GM12878 (cell line): ENCODE data around the gene SLC25A3. TPM values are rescaled to one million over a fixed set of nuclear protein-coding genes. Genes with fewer than 3 reads are reported as not detected.
A peak's percentile ranks its signal among the peaks of the same experiment; 100 is the strongest.

ENCODE experiments used
- ATF7 ChIP-seq: fragments of 450-650 bp; IDR thresholded peaks from 2 replicates; pipeline ENCODE4 v1.6.1; 2016; ENCODE audit warnings: low read depth, mild to moderate bottlenecking
- BCLAF1 ChIP-seq: fragments of 450-650 bp; IDR thresholded peaks from 2 replicates; pipeline ENCODE4 v1.6.1; 2017; ENCODE audit warnings: antibody characterized with exemption, mild to moderate bottlenecking, moderate library complexity
- BHLHE40 ChIP-seq, 2 experiments: fragments of 450-650 bp in 1 of 2; IDR thresholded peaks; 2 replicates each; pipeline ENCODE4 v1.6.1; 2011 to 2017; ENCODE audit warnings: low read depth in 2 of 2, borderline replicate concordance in 1 of 2, improper control_type of control experiment in 1 of 2, low read length in 1 of 2, mild to moderate bottlenecking in 1 of 2
- CHD2 ChIP-seq: IDR thresholded peaks from 2 replicates; pipeline ENCODE4 v1.6.1; 2011; ENCODE audit warnings: low read depth, low read length, improper control_type of control experiment, borderline replicate concordance
- CREM ChIP-seq: IDR thresholded peaks from 2 replicates; pipeline ENCODE4 v1.6.1; 2014; ENCODE audit warnings: antibody characterized with exemption, low read depth
- FOS ChIP-seq: IDR thresholded peaks from 3 replicates; pipeline ENCODE4 v1.6.1; 2011; ENCODE audit warnings: borderline replicate concordance; ENCODE audit not compliant: insufficient read length; ENCODE audit errors: extremely low read depth
- IKZF2 ChIP-seq, 2 experiments: fragments of 450-650 bp; IDR thresholded peaks; 2 replicates each; pipeline ENCODE4 v1.6.1; 2017; ENCODE audit warnings: mild to moderate bottlenecking in 2 of 2, moderate library complexity in 2 of 2
- LARP7 ChIP-seq: fragments of 450-650 bp; IDR thresholded peaks from 2 replicates; pipeline ENCODE4 v1.6.1; 2017; ENCODE audit warnings: mild to moderate bottlenecking
- MXI1 ChIP-seq: fragments of 150-350 bp; IDR thresholded peaks from 2 replicates; pipeline ENCODE4 v1.6.1; 2011; ENCODE audit warnings: low read depth, mild to moderate bottlenecking, inconsistent platforms, low read length, improper control_type of control experiment
- MYC ChIP-seq: IDR thresholded peaks from 2 replicates; pipeline ENCODE4 v1.6.1; 2011; ENCODE audit warnings: mild to moderate bottlenecking, low read length, moderate library complexity, inconsistent platforms; ENCODE audit not compliant: insufficient read depth, insufficient replicate concordance, insufficient read length, severe bottlenecking
- POLR2AphosphoS2 ChIP-seq: IDR thresholded peaks from 2 replicates; pipeline ENCODE4 v1.6.1; 2011; ENCODE audit warnings: low read depth, mild to moderate bottlenecking, low read length, improper control_type of control experiment, moderate library complexity
- POU2F2 ChIP-seq: IDR thresholded peaks from 3 replicates; pipeline ENCODE4 v1.6.1; 2011; ENCODE audit warnings: low read depth, mild to moderate bottlenecking, low read length, borderline replicate concordance
- RUNX3 ChIP-seq: IDR thresholded peaks from 2 replicates; pipeline ENCODE4 v1.6.1; 2012; ENCODE audit warnings: low read length, inconsistent platforms
- SIN3A ChIP-seq: IDR thresholded peaks from 2 replicates; pipeline ENCODE4 v1.6.1; 2012; ENCODE audit warnings: low read depth, low read length, improper control_type of control experiment
- SMARCA5 ChIP-seq: fragments of 450-650 bp; IDR thresholded peaks from 2 replicates; pipeline ENCODE4 v1.6.1; 2017; ENCODE audit warnings: mild to moderate bottlenecking
- SUPT20H ChIP-seq: IDR thresholded peaks from 2 replicates; pipeline ENCODE4 v1.6.1; 2011; ENCODE audit warnings: low read depth, mild to moderate bottlenecking, low read length, moderate library complexity, borderline replicate concordance; ENCODE audit not compliant: control insufficient read depth
- ZBTB11 ChIP-seq: fragments of 450-650 bp; formaldehyde crosslinking; IDR thresholded peaks from 2 replicates; pipeline ENCODE4 v1.5.0; 2022; ENCODE audit warnings: mild to moderate bottlenecking, missing genetic modification characterization
- ZNF207 ChIP-seq: fragments of 450-650 bp; IDR thresholded peaks from 2 replicates; pipeline ENCODE4 v1.6.1; 2014; ENCODE audit warnings: antibody characterized with exemption, mild to moderate bottlenecking, borderline replicate concordance
- polyA plus RNA-seq, 11 experiments: library from polyadenylated mRNA; depleted of rRNA in 4 of 11; unstranded in 6 of 11; stranded (reverse) in 5 of 11; fragments of >200 nt; fragmentation: Nextera tagmentation in 4 of 11; fragmentation: Illumina TruSeq in 1 of 11; extraction: Ambion mirVana in 4 of 11; extraction: Trizol in 1 of 11; gene quantifications; 1 replicate in 1 of 11; 2 replicates in 10 of 11; pipeline versions ENCODE4 v1.2.1 to v1.2.3, GENCODE V29; 2011 to 2016; ENCODE audit warnings: inconsistent platforms in 2 of 11, missing spikeins in 2 of 11, low read depth in 1 of 11
- total RNA-seq, 4 experiments: library from RNA; depleted of rRNA in 3 of 4; stranded (reverse); fragments of >200 nt in 3 of 4; fragmentation: Illumina TruSeq in 1 of 4; extraction: Trizol in 1 of 4; gene quantifications; 2 replicates each; pipeline versions ENCODE4 v1.2.1 to v1.2.3, GENCODE V29; 2013 to 2021
- TF ChIP-seq, protein P1 (sequence below): fragments of 450-650 bp; IDR thresholded peaks from 2 replicates; pipeline ENCODE4 v1.6.1; 2018; ENCODE audit warnings: mild to moderate bottlenecking, low read depth, moderate library complexity; ENCODE audit not compliant: partially characterized antibody
- TF ChIP-seq, protein P2 (sequence below): IDR thresholded peaks from 2 replicates; pipeline ENCODE4 v1.6.1; 2012; ENCODE audit warnings: low read depth, low read length, improper control_type of control experiment

The SLC25A3 gene
- total and polyA plus RNA-seq, 10 of the 15 experiments (the other 5 are each of a cell fraction or from before 2014, with no cell fraction given) = 314 to 700 (median 589) TPM

- TF ChIP-seq ATF7 = no peak; the same call in 1 of the 2 replicates
- TF ChIP-seq, protein P1, sequence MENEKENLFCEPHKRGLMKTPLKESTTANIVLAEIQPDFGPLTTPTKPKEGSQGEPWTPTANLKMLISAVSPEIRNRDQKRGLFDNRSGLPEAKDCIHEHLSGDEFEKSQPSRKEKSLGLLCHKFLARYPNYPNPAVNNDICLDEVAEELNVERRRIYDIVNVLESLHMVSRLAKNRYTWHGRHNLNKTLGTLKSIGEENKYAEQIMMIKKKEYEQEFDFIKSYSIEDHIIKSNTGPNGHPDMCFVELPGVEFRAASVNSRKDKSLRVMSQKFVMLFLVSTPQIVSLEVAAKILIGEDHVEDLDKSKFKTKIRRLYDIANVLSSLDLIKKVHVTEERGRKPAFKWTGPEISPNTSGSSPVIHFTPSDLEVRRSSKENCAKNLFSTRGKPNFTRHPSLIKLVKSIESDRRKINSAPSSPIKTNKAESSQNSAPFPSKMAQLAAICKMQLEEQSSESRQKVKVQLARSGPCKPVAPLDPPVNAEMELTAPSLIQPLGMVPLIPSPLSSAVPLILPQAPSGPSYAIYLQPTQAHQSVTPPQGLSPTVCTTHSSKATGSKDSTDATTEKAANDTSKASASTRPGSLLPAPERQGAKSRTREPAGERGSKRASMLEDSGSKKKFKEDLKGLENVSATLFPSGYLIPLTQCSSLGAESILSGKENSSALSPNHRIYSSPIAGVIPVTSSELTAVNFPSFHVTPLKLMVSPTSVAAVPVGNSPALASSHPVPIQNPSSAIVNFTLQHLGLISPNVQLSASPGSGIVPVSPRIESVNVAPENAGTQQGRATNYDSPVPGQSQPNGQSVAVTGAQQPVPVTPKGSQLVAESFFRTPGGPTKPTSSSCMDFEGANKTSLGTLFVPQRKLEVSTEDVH = peak; percentile 85
- peak; percentile 78; the same call in 1 of the 2 replicates for TF ChIP-seq ZNF207
- peak; percentile 96 for TF ChIP-seq POLR2AphosphoS2
- peak; percentile 90 for TF ChIP-seq MXI1
- TF ChIP-seq SIN3A = peak; percentile 65; the same call in 1 of the 2 replicates
- TF ChIP-seq SUPT20H = no peak
- no peak for TF ChIP-seq MYC
- TF ChIP-seq ZBTB11 (CRISPR knock-in tag) = no peak
- no peak; a peak in 1 of 4 replicates for TF ChIP-seq IKZF2 (IDR thresholded peaks at IDR 0.05)
- peak; percentile 86 for TF ChIP-seq RUNX3
- TF ChIP-seq FOS = no peak
- TF ChIP-seq SMARCA5 = 0 out of 2 replicates have a peak, but pooled peaks have one; percentile 32
- TF ChIP-seq CREM = peak; percentile 99
- TF ChIP-seq BCLAF1 = no peak
- peak; percentile 92 for TF ChIP-seq POU2F2
- TF ChIP-seq LARP7 = peak; percentile 66; the same call in 1 of the 2 replicates
- peak; percentile 49 to 69; a peak in 3 of 4 replicates for TF ChIP-seq BHLHE40 (IDR thresholded peaks at IDR 0.05; ENCODE audit: borderline replicate concordance in 1 of 2, low read depth in 2 of 2, low read length in 1 of 2)
- TF ChIP-seq, protein P2, sequence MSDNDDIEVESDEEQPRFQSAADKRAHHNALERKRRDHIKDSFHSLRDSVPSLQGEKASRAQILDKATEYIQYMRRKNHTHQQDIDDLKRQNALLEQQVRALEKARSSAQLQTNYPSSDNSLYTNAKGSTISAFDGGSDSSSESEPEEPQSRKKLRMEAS = peak; percentile 65
- peak; percentile 91 for TF ChIP-seq CHD2
These were observed at the start of gene SLC25A3 (continued) for GRCh38 chr12:98593351-98594049.
